VCaP (cell line): ENCODE measurements around the gene CNNM3.

ENCODE experiments used
- H3K27ac ChIP-seq: fragments of 450-650 bp; 2 replicates; pipeline ENCODE4 v1.5.1; 2017
- CTCF ChIP-seq: fragments of 450-650 bp; conservative IDR thresholded peaks from 2 replicates; pipeline ENCODE4 v1.5.1; 2017; ENCODE audit warnings: mild to moderate bottlenecking, moderate library complexity

Gene CNNM3

GRCh38 chr2:96866586-96866985 is 50.5 kb downstream of the CNNM3 start:
- TF ChIP-seq CTCF, result no peak
- H3K27ac ChIP-seq, result no peak overlapping the region

- H3K27ac ChIP-seq, result peak overlapping the region; percentile 95; the same call in 1 of the 2 replicates
- no peak for TF ChIP-seq CTCF
Measured at GRCh38 chr2:96866986-96867755, 51.1 kb downstream of the CNNM3 start.

DNA sequence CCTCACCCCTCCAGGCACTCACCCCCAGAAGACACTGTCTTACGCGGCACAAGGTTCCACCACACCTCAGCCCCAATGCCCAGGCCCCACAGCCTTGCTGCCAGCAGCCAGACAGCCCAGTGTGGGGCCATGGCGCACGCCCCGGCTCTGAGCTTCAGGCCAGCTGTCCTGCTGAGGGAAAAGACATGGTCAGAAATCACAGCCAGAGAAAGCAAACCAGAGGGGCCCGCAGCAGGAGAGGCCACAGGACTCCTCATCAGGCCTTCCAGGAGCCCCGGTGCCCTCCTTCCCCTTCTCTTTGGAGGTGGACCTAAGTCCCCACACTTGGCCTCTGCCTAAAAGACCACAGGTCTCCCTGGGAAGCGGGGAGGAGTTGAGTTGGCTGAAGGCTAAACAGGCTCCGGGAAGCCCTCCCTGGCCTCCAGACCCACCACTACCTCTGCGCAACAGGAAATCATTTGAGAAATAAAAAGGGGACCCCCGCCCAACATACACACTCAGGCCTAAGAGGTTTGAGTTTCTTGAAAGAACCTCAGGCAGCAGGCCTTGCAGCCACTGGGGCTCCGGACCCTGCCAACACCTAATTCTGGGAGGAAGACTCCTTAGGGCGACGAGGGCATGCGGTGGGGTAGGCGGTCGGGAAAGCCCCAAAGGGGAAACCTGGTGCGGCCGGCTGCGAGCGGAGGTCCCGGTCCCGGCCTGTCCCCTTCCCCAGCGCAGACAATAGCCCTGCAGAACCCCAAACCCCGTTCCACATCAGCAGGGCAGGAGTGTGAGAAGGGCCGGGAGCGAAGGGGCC is 51.9 kb downstream of the CNNM3 start:
- H3K27ac ChIP-seq, result peak overlapping the region; percentile 95
- no peak for TF ChIP-seq CTCF

DNA sequence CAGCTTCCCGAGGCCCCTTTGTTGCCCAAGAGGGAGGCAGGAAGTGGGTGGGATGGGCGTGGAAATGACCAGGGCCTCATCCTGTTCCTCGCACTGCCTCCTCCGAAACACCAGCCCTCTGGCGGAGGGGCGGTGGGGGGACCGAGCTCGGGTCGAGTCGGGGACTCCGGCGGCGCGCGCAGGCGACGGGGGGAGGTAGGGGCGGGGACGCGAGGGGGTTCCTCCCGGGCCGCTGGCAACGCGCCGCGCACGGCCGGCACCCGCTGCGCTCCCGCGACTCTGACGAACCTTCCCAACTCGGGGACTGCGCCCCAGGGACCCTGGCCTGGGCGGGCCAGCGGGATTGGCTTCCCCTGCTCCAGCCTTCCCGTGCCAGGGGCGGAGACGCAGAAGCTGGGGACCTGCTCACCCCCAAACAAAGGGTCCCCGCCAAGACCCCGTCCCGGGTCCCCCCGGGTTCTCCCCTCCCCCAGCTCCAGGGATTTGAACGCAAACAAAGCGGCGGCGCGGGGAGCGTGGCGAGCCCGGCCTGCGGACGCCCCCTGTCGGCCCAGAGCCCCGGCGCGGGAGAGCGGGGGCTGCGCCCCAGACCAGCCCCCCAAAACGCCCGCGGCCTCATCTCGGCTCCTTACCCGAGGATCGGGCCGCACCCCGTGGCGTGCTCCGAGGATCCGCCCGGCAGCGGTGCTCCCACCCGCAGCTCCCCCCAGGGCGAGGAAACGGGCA is 52.6 kb downstream of the CNNM3 start:
- peak overlapping the region; percentile 95 for H3K27ac ChIP-seq
- peak; percentile 82 for TF ChIP-seq CTCF

DNA sequence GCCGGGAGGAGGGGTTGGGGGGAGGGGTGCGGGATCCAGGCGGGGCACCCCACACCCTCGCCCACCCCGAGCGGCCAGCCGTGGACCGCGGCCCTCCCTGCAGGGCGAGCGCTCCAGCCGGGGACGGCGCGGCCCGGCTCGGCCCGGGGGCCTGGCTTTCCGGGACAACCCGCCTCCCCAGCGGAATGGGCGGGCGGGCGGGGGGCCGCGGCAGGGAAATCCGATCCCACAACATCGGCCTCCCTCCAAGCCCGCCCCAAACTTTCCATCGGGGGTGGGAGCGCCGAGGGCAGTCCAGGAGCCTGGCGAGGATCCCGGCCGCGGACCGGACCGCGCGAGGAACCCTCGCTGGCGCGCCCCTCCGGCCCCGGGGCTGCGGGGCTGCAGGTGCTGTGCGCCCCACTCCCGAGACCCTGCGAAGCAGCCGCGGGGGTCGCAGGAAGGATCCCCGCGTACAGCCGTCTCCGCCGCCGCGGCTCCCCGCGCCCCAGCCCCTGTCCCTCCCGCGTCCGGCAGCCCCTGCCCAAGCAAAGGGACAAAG is 53.3 kb downstream of the CNNM3 start:
- TF ChIP-seq CTCF, result peak; percentile 47; the same call in 1 of the 2 replicates
- peak overlapping the region; percentile 95 for H3K27ac ChIP-seq

GRCh38 chr2:96869822-96870625 is 54.0 kb downstream of the CNNM3 start, which contains the start of gene SEMA4C:
SEMA4C (minus strand) TSS chr2:96870080; CDS start chr2:96867886, 2,194 bp downstream.
- no peak for TF ChIP-seq CTCF
- peak within 1 kb of the TSS; percentile 95 for H3K27ac ChIP-seq
